ENCODE measurements around the gene TRPM4.
A peak's percentile ranks its signal among the peaks of the same experiment; 100 is the strongest.

Gene TRPM4

GRCh38 chr19:49141352-49141751 is 16.2 kb upstream of the TRPM4 start:
- POLR2A ChIA-PET = no interaction called here
- CTCF ChIA-PET = interaction anchor here (0.7 to 1.7 kb wide), 4 partner anchors 11 to 148 kb away, joined by 3 to 7 read pairs (median 3); partner anchors contain the start of genes GYS1 and RUVBL2
- H3K9me3 ChIP-seq (ENCODE audit: control insufficient read depth, insufficient read depth, low read depth, low read length) = no peaks in the 10 kb centered on the region

DNA sequence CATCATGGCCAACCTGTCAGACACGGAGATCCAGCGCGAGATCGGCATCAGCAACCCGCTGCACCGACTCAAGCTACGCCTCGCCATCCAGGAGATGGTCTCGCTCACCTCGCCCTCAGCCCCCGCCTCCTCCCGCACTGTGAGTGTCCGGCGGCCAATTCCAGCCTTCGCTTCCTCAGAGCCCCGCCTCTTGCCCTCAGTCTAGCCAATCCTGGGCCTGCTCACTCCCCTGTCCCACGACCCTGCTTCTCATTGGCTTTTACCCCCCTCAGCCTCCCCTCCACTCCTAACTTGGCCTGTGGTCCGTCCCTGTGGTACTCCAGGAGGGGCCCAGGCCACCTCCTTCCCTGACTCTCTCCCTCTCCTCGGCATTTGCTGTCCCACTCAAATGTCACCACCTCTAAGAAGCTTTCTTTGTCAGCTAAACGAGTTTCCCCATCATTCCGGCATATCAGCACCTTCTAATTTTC is 14.7 kb upstream of the TRPM4 start:
- Histone ChIP-seq H3K4me1 (ENCODE audit: control insufficient read depth, insufficient read depth, low read length) (no peaks in the 10 kb centered on the region), H3K27ac (ENCODE audit: extremely low read depth, low read depth, low read length) (no peak overlapping the region), H3K9me3 (ENCODE audit: control insufficient read depth, insufficient read depth, low read depth, low read length) (no peaks in the 10 kb centered on the region), H3K4me3 (ENCODE audit: low read depth, low read length) (peak overlapping the region; percentile 29), H3K36me3 (ENCODE audit: control insufficient read depth in 2 of 2, insufficient read depth in 1 of 2, low read length in 2 of 2) (no peaks in the 10 kb centered on the region; a peak in 1 of 3 replicates)
- CTCF ChIA-PET = interaction anchor here (0.6 to 5.4 kb wide), 3 partner anchors 46 to 738 kb away, joined by 3 to 66 read pairs (median 3); no protein-coding TSS in a partner anchor
- POLR2A ChIA-PET = interaction anchor here (0.7 to 1.3 kb wide), 3 partner anchors 11 to 56 kb away, joined by 3 to 8 read pairs (median 5); no protein-coding TSS in a partner anchor
- TF ChIP-seq ZNF624 (tag by site-specific recombination; IDR thresholded peaks at IDR 0.05) (no peak), KLF10 (tag by site-specific recombination; IDR thresholded peaks at IDR 0.05) (no peak), SCRT1 (tag by site-specific recombination; IDR thresholded peaks at IDR 0.05; ENCODE audit: borderline replicate concordance) (no peak), ZNF24 (tag by site-specific recombination; IDR thresholded peaks at IDR 0.05) (no peak), ZFP37 (tag by site-specific recombination; IDR thresholded peaks at IDR 0.05) (no peak), ZNF341 (tag by site-specific recombination; IDR thresholded peaks at IDR 0.05; ENCODE audit: low read depth) (peak; percentile 34), ZNF274 (IDR thresholded peaks at IDR 0.05; ENCODE audit: low read length) (no peak), ZNF274 (tag by site-specific recombination; IDR thresholded peaks at IDR 0.05; ENCODE audit: borderline replicate concordance) (no peak), GLIS1 (tag by site-specific recombination; IDR thresholded peaks at IDR 0.05) (peak; percentile 63), ZNF302 (tag by site-specific recombination; IDR thresholded peaks at IDR 0.05; ENCODE audit: low read depth) (no peak), ZNF214 (tag by site-specific recombination; IDR thresholded peaks at IDR 0.05; ENCODE audit: borderline replicate concordance) (no peak), ZEB2 (tag by site-specific recombination; IDR thresholded peaks at IDR 0.05) (no peak), OVOL3 (tag by site-specific recombination; IDR thresholded peaks at IDR 0.05) (no peak), ZBTB21 (tag by site-specific recombination; IDR thresholded peaks at IDR 0.05) (no peak), WT1 (tag by site-specific recombination; IDR thresholded peaks at IDR 0.05) (no peak), SP2 (tag by site-specific recombination; IDR thresholded peaks at IDR 0.05) (peak; percentile 92), SP3 (tag by site-specific recombination; IDR thresholded peaks at IDR 0.05) (peak; percentile 22; the same call in 1 of the 2 replicates)
- TF ChIP-seq, protein P1, sequence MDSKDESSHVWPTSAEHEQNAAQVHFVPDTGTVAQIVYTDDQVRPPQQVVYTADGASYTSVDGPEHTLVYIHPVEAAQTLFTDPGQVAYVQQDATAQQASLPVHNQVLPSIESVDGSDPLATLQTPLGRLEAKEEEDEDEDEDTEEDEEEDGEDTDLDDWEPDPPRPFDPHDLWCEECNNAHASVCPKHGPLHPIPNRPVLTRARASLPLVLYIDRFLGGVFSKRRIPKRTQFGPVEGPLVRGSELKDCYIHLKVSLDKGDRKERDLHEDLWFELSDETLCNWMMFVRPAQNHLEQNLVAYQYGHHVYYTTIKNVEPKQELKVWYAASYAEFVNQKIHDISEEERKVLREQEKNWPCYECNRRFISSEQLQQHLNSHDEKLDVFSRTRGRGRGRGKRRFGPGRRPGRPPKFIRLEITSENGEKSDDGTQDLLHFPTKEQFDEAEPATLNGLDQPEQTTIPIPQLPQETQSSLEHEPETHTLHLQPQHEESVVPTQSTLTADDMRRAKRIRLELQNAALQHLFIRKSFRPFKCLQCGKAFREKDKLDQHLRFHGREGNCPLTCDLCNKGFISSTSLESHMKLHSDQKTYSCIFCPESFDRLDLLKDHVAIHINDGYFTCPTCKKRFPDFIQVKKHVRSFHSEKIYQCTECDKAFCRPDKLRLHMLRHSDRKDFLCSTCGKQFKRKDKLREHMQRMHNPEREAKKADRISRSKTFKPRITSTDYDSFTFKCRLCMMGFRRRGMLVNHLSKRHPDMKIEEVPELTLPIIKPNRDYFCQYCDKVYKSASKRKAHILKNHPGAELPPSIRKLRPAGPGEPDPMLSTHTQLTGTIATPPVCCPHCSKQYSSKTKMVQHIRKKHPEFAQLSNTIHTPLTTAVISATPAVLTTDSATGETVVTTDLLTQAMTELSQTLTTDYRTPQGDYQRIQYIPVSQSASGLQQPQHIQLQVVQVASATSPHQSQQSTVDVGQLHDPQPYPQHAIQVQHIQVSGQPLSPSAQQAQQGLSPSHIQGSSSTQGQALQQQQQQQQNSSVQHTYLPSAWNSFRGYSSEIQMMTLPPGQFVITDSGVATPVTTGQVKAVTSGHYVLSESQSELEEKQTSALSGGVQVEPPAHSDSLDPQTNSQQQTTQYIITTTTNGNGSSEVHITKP (tag by site-specific recombination; IDR thresholded peaks at IDR 0.05) = peak; percentile 81; the same call in 1 of the 2 replicates
- TF ChIP-seq, protein P2, sequence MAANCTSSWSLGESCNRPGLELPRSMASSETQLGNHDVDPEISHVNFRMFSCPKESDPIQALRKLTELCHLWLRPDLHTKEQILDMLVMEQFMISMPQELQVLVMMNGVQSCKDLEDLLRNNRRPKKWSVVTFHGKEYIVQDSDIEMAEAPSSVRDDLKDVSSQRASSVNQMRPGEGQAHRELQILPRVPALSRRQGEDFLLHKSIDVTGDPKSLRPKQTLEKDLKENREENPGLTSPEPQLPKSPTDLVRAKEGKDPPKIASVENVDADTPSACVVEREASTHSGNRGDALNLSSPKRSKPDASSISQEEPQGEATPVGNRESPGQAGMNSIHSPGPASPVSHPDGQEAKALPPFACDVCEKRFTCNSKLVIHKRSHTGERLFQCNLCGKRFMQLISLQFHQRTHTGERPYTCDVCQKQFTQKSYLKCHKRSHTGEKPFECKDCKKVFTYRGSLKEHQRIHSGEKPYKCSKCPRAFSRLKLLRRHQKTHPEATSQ (tag by site-specific recombination; IDR thresholded peaks at IDR 0.05) = no peak
- TF ChIP-seq, protein P3, sequence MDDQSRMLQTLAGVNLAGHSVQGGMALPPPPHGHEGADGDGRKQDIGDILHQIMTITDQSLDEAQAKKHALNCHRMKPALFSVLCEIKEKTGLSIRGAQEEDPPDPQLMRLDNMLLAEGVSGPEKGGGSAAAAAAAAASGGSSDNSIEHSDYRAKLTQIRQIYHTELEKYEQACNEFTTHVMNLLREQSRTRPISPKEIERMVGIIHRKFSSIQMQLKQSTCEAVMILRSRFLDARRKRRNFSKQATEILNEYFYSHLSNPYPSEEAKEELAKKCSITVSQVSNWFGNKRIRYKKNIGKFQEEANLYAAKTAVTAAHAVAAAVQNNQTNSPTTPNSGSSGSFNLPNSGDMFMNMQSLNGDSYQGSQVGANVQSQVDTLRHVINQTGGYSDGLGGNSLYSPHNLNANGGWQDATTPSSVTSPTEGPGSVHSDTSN (CRISPR knock-in tag; IDR thresholded peaks at IDR 0.05) = no peak
- TF ChIP-seq, protein P4, sequence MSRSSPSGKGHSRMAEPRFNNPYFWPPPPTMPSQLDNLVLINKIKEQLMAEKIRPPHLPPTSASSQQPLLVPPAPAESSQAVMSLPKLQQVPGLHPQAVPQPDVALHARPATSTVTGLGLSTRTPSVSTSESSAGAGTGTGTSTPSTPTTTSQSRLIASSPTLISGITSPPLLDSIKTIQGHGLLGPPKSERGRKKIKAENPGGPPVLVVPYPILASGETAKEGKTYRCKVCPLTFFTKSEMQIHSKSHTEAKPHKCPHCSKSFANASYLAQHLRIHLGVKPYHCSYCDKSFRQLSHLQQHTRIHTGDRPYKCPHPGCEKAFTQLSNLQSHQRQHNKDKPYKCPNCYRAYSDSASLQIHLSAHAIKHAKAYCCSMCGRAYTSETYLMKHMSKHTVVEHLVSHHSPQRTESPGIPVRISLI (tag by site-specific recombination; IDR thresholded peaks at IDR 0.05) = no peak

More at GRCh38 chr19:49141352-49141751, 16.2 kb upstream of the TRPM4 start:
- Histone ChIP-seq H3K4me1 (ENCODE audit: control insufficient read depth, insufficient read depth, low read length) (no peaks in the 10 kb centered on the region), H3K27ac (ENCODE audit: extremely low read depth, low read depth, low read length) (no peak overlapping the region), H3K36me3 (ENCODE audit: control insufficient read depth in 2 of 2, insufficient read depth in 1 of 2, low read length in 2 of 2) (peaks cover 0 to 5% of the 10 kb centered on the region in 2 experiments; a peak in 2 of 3 replicates), H3K4me3 (ENCODE audit: low read depth, low read length) (no peak overlapping the region)
- TF ChIP-seq, protein P5, sequence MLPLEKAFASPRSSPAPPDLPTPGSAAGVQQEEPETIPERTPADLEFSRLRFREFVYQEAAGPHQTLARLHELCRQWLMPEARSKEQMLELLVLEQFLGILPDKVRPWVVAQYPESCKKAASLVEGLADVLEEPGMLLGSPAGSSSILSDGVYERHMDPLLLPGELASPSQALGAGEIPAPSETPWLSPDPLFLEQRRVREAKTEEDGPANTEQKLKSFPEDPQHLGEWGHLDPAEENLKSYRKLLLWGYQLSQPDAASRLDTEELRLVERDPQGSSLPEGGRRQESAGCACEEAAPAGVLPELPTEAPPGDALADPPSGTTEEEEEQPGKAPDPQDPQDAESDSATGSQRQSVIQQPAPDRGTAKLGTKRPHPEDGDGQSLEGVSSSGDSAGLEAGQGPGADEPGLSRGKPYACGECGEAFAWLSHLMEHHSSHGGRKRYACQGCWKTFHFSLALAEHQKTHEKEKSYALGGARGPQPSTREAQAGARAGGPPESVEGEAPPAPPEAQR (tag by site-specific recombination; IDR thresholded peaks at IDR 0.05) = no peak
- TF ChIP-seq, protein P6, sequence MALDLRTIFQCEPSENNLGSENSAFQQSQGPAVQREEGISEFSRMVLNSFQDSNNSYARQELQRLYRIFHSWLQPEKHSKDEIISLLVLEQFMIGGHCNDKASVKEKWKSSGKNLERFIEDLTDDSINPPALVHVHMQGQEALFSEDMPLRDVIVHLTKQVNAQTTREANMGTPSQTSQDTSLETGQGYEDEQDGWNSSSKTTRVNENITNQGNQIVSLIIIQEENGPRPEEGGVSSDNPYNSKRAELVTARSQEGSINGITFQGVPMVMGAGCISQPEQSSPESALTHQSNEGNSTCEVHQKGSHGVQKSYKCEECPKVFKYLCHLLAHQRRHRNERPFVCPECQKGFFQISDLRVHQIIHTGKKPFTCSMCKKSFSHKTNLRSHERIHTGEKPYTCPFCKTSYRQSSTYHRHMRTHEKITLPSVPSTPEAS (tag by site-specific recombination; IDR thresholded peaks at IDR 0.05) = peak; percentile 98

Measured in HEK293 (cell line).